HG03378 (cell line): ENCODE measurements around the gene PLCG2.

Source experiments
- ATAC-seq: cut with Tn5 transposase; IDR thresholded peaks from one replicate; pipeline ENCODE4 v1.9.1; 2021; ENCODE audit warnings: mild to moderate bottlenecking, moderate library complexity; ENCODE audit not compliant: unreplicated experiment

Gene PLCG2

GRCh38 chr16:81905277-81905676 lies 126.2 kb downstream of the PLCG2 start:
- no peak for ATAC-seq

GRCh38 chr16:81907681-81908080 lies 128.6 kb downstream of the PLCG2 start:
- ATAC-seq = no peak

- no peak for ATAC-seq
Observed at GRCh38 chr16:81908466-81909262, 129.6 kb downstream of the PLCG2 start.

- no peak for ATAC-seq
Observed at GRCh38 chr16:81910366-81910885, 131.3 kb downstream of the PLCG2 start.

- no peak for ATAC-seq
Observed at GRCh38 chr16:81912395-81912794, 133.3 kb downstream of the PLCG2 start.

- ATAC-seq = no peak
Observed at GRCh38 chr16:81913222-81913621, 134.1 kb downstream of the PLCG2 start.

GRCh38 chr16:81917375-81917774 lies 138.3 kb downstream of the PLCG2 start:
- no peak for ATAC-seq

- ATAC-seq = no peak
Observed at GRCh38 chr16:81918927-81919326, 139.8 kb downstream of the PLCG2 start.

- ATAC-seq = no peak
Observed at GRCh38 chr16:81920498-81920897, 141.4 kb downstream of the PLCG2 start.

GRCh38 chr16:81921085-81921814 lies 142.2 kb downstream of the PLCG2 start:
- ATAC-seq = no peak

GRCh38 chr16:81921843-81922584 lies 142.9 kb downstream of the PLCG2 start:
- ATAC-seq = no peak

GRCh38 chr16:81923296-81923695 lies 144.2 kb downstream of the PLCG2 start:
- ATAC-seq = no peak

- no peak for ATAC-seq
Observed at GRCh38 chr16:81925016-81925415, 145.9 kb downstream of the PLCG2 start.

- no peak for ATAC-seq
Observed at GRCh38 chr16:81926036-81926435, 146.9 kb downstream of the PLCG2 start.

GRCh38 chr16:81927561-81928185 lies 148.6 kb downstream of the PLCG2 start:
- ATAC-seq = no peak

- no peak for ATAC-seq
Observed at GRCh38 chr16:81928271-81928918, 149.3 kb downstream of the PLCG2 start.

- ATAC-seq = no peak
Observed at GRCh38 chr16:81928975-81929374, 149.9 kb downstream of the PLCG2 start.

GRCh38 chr16:81929841-81930240 lies 150.8 kb downstream of the PLCG2 start:
- ATAC-seq = no peak

GRCh38 chr16:81931927-81932326 lies 152.8 kb downstream of the PLCG2 start:
- no peak for ATAC-seq

GRCh38 chr16:81932668-81933067 lies 153.6 kb downstream of the PLCG2 start:
- ATAC-seq = no peak
